NAMALWA (cell line): Measurements from ENCODE around the gene XIAP.
"Not testable (repeated sequence)": the region's sequence is repeated elsewhere in the genome, so short reads cannot be mapped to it uniquely, and the experiment has no call there.

ENCODE experiments used
- DNase-seq: peaks from one replicate; pipeline ENCODE4 v3.0.0-alpha.2; 2015; ENCODE audit warnings: low spot score

The XIAP gene

GRCh38 chrX:123859846-123860838 is at the start of gene XIAP:
TSS of gene XIAP (plus strand) at chrX:123860053. CDS start at chrX:123885663, 25,610 bp downstream.
- peak; percentile 80 for DNase-seq

GRCh38 chrX:123814343-123814742 is 45.5 kb upstream of the XIAP start:
- DNase-seq, result no peak

- DNase-seq, result not testable (repeated sequence)
These were observed 44.9 kb upstream of the XIAP start for GRCh38 chrX:123814934-123815394.

GRCh38 chrX:123817288-123817894 is 42.5 kb upstream of the XIAP start:
- DNase-seq, result no peak

GRCh38 chrX:123818243-123818642 is 41.6 kb upstream of the XIAP start:
- DNase-seq, result no peak

- DNase-seq, result no peak
These were observed 36.9 kb upstream of the XIAP start for GRCh38 chrX:123822965-123823364.

- peak; percentile 34 for DNase-seq
These were observed 29.5 kb upstream of the XIAP start for GRCh38 chrX:123830309-123830708.

GRCh38 chrX:123833387-123833786 is 26.5 kb upstream of the XIAP start:
- peak; percentile 75 for DNase-seq

- no peak for DNase-seq
These were observed 25.7 kb upstream of the XIAP start for GRCh38 chrX:123834116-123834515.

GRCh38 chrX:123835661-123836371 is 24.0 kb upstream of the XIAP start:
- DNase-seq, result no peak

GRCh38 chrX:123845129-123845528 is 14.7 kb upstream of the XIAP start:
- DNase-seq, result not testable (repeated sequence)

- DNase-seq, result no peak
These were observed 13.2 kb upstream of the XIAP start for GRCh38 chrX:123846577-123847038.

- DNase-seq, result no peak
These were observed 12.8 kb upstream of the XIAP start for GRCh38 chrX:123847056-123847455.

GRCh38 chrX:123849096-123849495 is 10.8 kb upstream of the XIAP start:
- DNase-seq, result no peak

GRCh38 chrX:123849906-123850305 is 9.9 kb upstream of the XIAP start:
- not testable (repeated sequence) for DNase-seq

GRCh38 chrX:123851079-123851478 is 8.8 kb upstream of the XIAP start:
- DNase-seq, result no peak

- no peak for DNase-seq
These were observed 5.5 kb upstream of the XIAP start for GRCh38 chrX:123854329-123854728.

- no peak for DNase-seq
These were observed 426 bp upstream of the XIAP start for GRCh38 chrX:123859409-123859845.

- peak; percentile 36 for DNase-seq
These were observed 1.1 kb downstream of the XIAP start for GRCh38 chrX:123860983-123861382.

- DNase-seq, result no peak
These were observed 9.6 kb downstream of the XIAP start for GRCh38 chrX:123869488-123869887.

- no peak for DNase-seq
These were observed 11.5 kb downstream of the XIAP start for GRCh38 chrX:123871309-123871708.

GRCh38 chrX:123873956-123874355 is 14.1 kb downstream of the XIAP start:
- DNase-seq, result no peak
